GM12874 (cell line): ENCODE results near the gene HSD11B2.

Source experiments
- TF ChIP-seq, protein P1 (sequence below): IDR thresholded peaks from 2 replicates; pipeline ENCODE4 v1.5.1; 2011; ENCODE audit warnings: low read depth, mild to moderate bottlenecking, control low read depth, low read length, moderate library complexity; ENCODE audit not compliant: insufficient read depth

HSD11B2 gene

DNA sequence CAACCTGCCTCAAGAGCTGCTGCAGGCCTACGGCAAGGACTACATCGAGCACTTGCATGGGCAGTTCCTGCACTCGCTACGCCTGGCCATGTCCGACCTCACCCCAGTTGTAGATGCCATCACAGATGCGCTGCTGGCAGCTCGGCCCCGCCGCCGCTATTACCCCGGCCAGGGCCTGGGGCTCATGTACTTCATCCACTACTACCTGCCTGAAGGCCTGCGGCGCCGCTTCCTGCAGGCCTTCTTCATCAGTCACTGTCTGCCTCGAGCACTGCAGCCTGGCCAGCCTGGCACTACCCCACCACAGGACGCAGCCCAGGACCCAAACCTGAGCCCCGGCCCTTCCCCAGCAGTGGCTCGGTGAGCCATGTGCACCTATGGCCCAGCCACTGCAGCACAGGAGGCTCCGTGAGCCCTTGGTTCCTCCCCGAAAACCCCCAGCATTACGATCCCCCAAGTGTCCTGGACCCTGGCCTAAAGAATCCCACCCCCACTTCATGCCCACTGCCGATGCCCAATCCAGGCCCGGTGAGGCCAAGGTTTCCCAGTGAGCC, 5.8 kb downstream of the HSD11B2 start:
- TF ChIP-seq, protein P1, sequence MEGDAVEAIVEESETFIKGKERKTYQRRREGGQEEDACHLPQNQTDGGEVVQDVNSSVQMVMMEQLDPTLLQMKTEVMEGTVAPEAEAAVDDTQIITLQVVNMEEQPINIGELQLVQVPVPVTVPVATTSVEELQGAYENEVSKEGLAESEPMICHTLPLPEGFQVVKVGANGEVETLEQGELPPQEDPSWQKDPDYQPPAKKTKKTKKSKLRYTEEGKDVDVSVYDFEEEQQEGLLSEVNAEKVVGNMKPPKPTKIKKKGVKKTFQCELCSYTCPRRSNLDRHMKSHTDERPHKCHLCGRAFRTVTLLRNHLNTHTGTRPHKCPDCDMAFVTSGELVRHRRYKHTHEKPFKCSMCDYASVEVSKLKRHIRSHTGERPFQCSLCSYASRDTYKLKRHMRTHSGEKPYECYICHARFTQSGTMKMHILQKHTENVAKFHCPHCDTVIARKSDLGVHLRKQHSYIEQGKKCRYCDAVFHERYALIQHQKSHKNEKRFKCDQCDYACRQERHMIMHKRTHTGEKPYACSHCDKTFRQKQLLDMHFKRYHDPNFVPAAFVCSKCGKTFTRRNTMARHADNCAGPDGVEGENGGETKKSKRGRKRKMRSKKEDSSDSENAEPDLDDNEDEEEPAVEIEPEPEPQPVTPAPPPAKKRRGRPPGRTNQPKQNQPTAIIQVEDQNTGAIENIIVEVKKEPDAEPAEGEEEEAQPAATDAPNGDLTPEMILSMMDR, result no peak

DNA sequence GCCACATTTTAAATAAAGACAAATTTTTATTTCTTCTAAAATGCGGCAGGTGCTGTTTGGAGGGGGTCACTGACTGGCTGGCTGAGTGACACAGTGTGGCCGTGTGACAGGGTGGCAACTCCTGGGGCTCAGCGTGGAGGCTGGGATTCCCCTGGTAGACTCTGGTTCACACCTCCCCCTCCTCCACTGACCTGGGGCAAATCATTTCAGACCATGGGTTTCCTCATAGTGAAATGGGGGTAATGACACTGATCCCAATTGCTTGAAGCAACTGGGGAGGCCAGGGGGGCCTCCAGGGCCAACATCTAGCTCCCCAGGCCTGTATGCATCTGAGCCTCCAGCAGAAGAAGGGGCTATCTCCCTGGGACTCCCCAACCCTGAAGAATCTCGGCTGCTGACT, 6.6 kb downstream of the HSD11B2 start:
- TF ChIP-seq, protein P1, result no peak

DNA sequence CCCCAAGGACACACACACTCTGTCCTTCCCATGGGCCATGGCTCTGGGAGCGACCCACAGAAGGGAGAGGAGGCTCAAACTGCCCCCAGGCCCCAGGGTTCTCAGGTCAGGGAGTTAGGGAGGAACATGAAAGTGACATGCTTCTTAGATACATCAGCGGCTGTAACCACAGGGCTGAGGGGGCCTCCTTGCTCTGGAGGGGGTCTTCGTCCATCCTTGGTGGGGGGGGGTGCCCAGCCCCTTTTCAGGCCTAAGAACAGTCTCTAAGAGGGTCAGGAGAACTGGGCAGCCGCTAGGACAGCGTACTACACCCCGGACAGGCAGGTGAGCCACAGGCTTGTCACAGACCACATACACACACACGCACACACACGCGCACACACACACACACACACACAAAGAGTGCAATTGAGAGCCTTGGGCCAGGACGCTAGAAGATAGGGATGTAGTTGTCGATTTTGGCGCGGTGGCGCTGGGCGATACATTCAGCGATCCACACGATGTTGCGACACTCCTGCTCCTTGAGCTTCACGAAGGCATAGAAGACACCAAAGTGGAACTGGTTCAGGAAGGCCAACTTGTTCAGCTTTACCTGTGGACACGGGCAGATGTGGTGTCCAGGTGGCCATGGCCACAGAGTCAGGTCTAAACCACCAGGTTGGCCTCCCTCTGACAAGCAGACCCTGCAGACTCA, 7.3 kb downstream of the HSD11B2 start:
- TF ChIP-seq, protein P1, result no peak

DNA sequence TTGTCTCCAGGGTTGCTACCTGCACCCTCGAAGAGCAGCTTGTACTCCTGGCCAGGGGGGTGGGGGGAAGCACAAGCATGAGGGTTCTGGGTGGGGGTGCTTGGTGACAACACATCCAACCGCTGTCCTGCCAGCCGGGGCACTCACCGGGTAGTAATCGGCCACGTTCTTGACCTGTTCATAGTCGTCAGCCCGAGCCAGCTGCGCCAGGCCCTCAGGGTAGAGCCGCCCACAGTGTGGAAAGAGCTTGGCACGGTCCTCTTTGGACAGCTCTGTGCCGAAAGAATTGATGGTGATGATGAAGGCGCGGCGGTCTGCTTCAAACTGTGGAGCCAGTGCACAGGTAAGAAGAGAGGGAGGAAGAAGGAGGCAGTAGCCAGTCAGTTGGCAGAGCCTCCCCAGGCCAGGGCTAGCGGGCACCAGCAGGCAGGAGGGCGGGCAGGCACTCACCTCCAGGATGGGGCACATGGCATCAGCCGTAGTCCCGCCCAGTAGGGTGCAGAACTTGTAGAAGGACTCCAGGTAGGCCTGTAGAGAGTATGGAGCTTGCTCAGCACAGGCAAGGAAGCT, 8.0 kb downstream of the HSD11B2 start:
- TF ChIP-seq, protein P1, result no peak

GRCh38 chr16:67441271-67441753, 10.4 kb downstream of the HSD11B2 start:
- TF ChIP-seq, protein P1, result no peak

GRCh38 chr16:67441907-67442306, 11.0 kb downstream of the HSD11B2 start:
- TF ChIP-seq, protein P1, result no peak

- TF ChIP-seq, protein P1, result no peak
These were observed 11.8 kb downstream of the HSD11B2 start for GRCh38 chr16:67442581-67443255.
